DND-41 (cell line): ENCODE data around the gene NUP85.

Experiments used
- CTCF ChIP-seq: IDR thresholded peaks from 2 replicates; pipeline ENCODE4 v1.5.1; 2012; ENCODE audit warnings: borderline replicate concordance, low read length, moderate library complexity, mild to moderate bottlenecking; ENCODE audit not compliant: poor library complexity, severe bottlenecking; ENCODE audit errors: extremely low read depth
- EZH2 ChIP-seq: IDR thresholded peaks from 3 replicates; pipeline ENCODE4 v1.6.1; 2012; ENCODE audit warnings: borderline replicate concordance, low read depth, mild to moderate bottlenecking, moderate library complexity, low read length, inconsistent platforms; ENCODE audit not compliant: severe bottlenecking

DNA sequence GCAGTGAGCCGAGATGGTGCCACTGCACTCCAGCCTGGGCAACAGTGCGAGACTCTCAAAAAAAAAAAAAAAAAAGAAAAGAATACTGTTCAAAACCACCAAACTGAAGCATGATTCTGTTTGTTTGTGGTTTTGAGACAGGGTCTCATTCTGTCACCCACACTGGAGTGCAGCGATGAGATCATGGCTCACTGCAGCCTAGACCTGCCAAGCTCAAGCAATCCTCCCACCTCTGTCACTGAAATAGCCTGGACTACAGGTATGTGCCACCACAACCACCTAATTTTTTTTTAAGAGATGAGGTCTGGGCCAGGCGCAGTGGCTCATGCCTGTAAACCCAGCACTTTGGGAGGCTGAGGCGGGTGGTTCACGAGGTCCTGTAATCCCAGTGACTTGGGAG, 27.0 kb upstream of the NUP85 start:
- TF ChIP-seq CTCF = no peak
- no peak for TF ChIP-seq EZH2
